HUES48 (cell line): ENCODE measurements around the gene TXNDC2.
"Not testable (repeated sequence)": the region's sequence is repeated elsewhere in the genome, so short reads cannot be mapped to it uniquely, and the experiment has no call there.

ENCODE experiments used
- H3K27ac ChIP-seq: one replicate; pipeline ENCODE4 v1.7.0; 2013; ENCODE audit warnings: low read depth, low read length, inconsistent platforms
- H3K27me3 ChIP-seq: 2 replicates; pipeline ENCODE4 v1.6.1; 2013; ENCODE audit warnings: mild to moderate bottlenecking, low read length; ENCODE audit not compliant: control insufficient read depth, insufficient read depth
- H3K36me3 ChIP-seq: 2 replicates; pipeline ENCODE4 v1.6.1; 2013; ENCODE audit warnings: low read length; ENCODE audit not compliant: control insufficient read depth, insufficient read depth
- H3K4me1 ChIP-seq: 2 replicates; pipeline ENCODE4 v1.6.1; 2013; ENCODE audit warnings: mild to moderate bottlenecking, low read length; ENCODE audit not compliant: control insufficient read depth, insufficient read depth
- H3K4me3 ChIP-seq: 2 replicates; pipeline ENCODE4 v1.5.1; 2013; ENCODE audit warnings: mild to moderate bottlenecking, low read depth, low read length
- H3K9ac ChIP-seq: 2 replicates; pipeline ENCODE4 v1.6.1; 2013; ENCODE audit warnings: mild to moderate bottlenecking, low read depth, low read length, moderate library complexity
- H3K9me3 ChIP-seq: 2 replicates; pipeline ENCODE4 v1.6.1; 2013; ENCODE audit warnings: low read length; ENCODE audit not compliant: control insufficient read depth, insufficient read depth

The TXNDC2 gene

DNA sequence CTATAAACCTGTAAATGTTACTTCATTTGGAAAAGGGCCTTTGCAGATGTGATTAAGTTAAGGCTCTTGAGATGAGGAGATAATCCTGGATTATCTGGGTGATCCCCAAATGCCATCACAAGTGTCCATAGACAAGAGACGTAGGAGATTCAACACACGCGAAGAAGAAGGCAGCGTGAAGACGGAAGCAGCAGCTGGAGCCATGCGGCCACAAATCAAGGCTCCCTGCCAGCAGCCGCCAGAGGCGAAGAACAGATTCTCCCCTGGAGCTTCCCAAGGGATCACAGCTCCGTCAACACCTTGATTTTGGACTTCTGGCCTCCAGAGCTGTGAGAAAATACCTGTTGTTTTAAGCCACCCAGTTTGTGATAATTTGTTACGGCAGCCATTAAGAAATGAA is 17.1 kb downstream of the TXNDC2 start:
- Histone ChIP-seq H3K4me3 (no peak overlapping the region), H3K4me1 (peaks cover 16% of the 10 kb centered on the region), H3K36me3 (no peaks in the 10 kb centered on the region), H3K27me3 (no peaks in the 10 kb centered on the region), H3K9me3 (no peaks in the 10 kb centered on the region), H3K27ac (no peak overlapping the region), H3K9ac (no peak overlapping the region)

DNA sequence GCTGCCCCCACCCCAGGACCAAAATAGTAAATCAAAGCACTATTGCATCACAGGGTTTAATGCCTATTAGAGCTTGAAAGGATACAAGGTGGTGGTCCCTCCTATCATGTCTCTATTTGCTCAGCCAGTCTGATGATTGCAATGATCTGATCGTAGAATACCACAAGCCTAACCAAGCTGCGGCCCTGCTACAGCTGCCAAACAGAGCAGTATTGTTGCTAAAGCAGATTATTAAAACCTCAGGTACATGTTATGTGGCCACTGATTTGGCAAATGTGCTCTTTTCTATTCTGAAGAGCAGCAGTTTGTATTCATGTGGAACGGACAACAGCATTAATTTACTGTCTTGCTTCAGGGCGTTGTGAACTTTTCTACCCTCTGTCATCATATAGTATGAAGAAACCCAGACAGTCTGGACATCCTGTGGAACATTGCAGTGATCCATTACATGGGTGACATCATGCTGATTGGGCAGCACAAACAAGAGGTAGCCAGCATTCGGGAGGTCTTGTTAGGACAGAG is 19.7 kb downstream of the TXNDC2 start:
- Histone ChIP-seq H3K9me3 (no peaks in the 10 kb centered on the region), H3K27ac (no peak overlapping the region), H3K4me3 (no peak overlapping the region), H3K4me1 (peaks cover 6% of the 10 kb centered on the region), H3K36me3 (no peaks in the 10 kb centered on the region), H3K27me3 (no peaks in the 10 kb centered on the region), H3K9ac (no peak overlapping the region)

DNA sequence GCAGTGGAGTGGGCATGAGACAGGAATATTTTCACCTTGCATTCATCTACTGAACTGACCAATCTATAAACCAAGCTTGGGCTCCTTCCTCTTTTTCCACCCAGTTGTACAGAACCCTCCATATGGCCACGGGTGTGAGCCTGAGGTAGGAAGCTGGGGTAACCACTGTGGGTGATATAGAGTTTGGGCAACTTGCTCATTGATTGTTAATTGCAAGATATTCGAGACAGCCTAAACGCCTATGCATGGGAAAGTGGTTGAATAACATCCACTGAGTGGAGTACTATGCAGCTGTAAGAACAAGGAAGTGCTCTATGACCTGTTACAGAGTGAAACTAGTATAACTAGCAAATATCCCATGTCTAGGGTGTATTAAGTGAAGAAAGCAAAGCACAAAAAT is 20.7 kb downstream of the TXNDC2 start:
- Histone ChIP-seq H3K36me3 (no peaks in the 10 kb centered on the region), H3K4me3 (no peak overlapping the region), H3K4me1 (no peaks in the 10 kb centered on the region), H3K27me3 (no peaks in the 10 kb centered on the region), H3K9ac (no peak overlapping the region), H3K9me3 (no peaks in the 10 kb centered on the region), H3K27ac (no peak overlapping the region)

DNA sequence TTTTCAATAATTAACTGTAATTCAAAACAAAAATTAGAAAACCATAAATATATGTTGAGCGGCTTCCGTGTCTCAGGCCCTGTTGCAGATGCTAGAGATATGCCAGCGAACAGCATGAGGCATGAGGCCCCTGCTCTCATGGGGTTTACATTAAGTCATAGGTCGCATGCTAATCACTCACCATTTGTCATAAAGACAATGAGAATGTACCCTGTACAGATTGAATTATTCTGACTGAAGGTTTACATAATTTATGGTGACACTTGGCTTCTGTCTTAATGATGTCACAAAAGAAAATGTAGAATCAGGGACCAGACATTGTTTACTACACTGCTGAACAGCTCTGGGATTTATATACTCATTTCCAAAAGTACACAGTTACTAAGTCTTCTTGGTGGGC is 22.1 kb downstream of the TXNDC2 start:
- peaks cover under 1% of the 10 kb centered on the region; the same call in 1 of the 2 replicates for H3K4me1 ChIP-seq
- H3K4me3 ChIP-seq: no peak overlapping the region
- H3K36me3 ChIP-seq: no peaks in the 10 kb centered on the region
- H3K9ac ChIP-seq: no peak overlapping the region
- H3K27me3 ChIP-seq: no peaks in the 10 kb centered on the region
- no peak overlapping the region for H3K27ac ChIP-seq
- H3K9me3 ChIP-seq: no peaks in the 10 kb centered on the region

DNA sequence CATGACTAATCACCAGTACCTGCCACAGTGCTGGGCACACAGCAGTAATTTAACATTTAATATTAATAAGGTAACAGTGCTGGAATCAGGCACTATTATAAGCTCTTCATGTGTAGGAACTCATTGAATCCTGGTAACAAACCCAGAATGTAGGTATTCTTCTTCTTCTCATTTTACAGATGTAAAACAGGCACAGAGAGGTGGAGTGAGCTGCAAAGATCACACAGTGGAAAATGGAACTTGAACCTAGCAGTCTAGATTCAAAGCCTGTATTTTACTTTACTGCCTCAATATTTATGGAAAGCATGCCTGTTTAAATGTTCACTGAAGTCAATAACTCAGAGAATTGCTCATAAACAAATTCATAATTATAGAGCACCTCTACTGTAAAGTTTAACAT is 24.3 kb downstream of the TXNDC2 start:
- Histone ChIP-seq H3K9ac (no peak overlapping the region), H3K4me1 (peaks cover 3% of the 10 kb centered on the region; the same call in 1 of the 2 replicates), H3K27me3 (no peaks in the 10 kb centered on the region), H3K27ac (no peak overlapping the region), H3K9me3 (no peaks in the 10 kb centered on the region), H3K36me3 (no peaks in the 10 kb centered on the region), H3K4me3 (no peak overlapping the region)

- no peaks in the 10 kb centered on the region for H3K27me3 ChIP-seq
- H3K4me1 ChIP-seq: peaks cover 7% of the 10 kb centered on the region; the same call in 1 of the 2 replicates
- no peaks in the 10 kb centered on the region for H3K9me3 ChIP-seq
- no peak overlapping the region for H3K9ac ChIP-seq
- no peak overlapping the region for H3K27ac ChIP-seq
- no peak overlapping the region for H3K4me3 ChIP-seq
- no peaks in the 10 kb centered on the region for H3K36me3 ChIP-seq
Observed at GRCh38 chr18:9910661-9911060, 24.9 kb downstream of the TXNDC2 start.

GRCh38 chr18:9911226-9911625 is 25.5 kb downstream of the TXNDC2 start:
- H3K27me3 ChIP-seq: no peaks in the 10 kb centered on the region
- no peaks in the 10 kb centered on the region for H3K36me3 ChIP-seq
- H3K9me3 ChIP-seq: no peaks in the 10 kb centered on the region
- no peak overlapping the region for H3K27ac ChIP-seq
- H3K4me3 ChIP-seq: no peak overlapping the region
- H3K9ac ChIP-seq: no peak overlapping the region
- peaks cover 13% of the 10 kb centered on the region for H3K4me1 ChIP-seq

DNA sequence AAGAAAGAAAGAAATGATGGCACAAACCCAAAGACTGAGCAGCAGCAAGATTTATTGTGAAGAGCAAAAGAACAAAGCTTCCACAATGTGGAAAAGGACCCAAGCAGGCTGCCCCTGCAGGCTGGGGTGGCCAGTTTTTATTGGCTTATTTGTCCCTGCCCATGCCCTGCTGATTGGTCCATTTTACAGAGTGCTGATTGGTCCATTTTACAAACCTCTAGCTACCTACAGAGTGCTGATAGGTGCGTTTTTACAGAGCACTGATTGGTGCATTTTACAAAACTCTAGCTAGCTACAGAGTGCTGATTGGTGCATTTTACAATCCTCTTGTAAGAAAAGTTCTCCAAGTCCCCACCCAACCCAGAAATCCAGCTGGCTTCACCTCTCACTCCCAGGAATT is 26.5 kb downstream of the TXNDC2 start:
- H3K27me3 ChIP-seq, H3K9me3 ChIP-seq, H3K27ac ChIP-seq, H3K4me3 ChIP-seq, H3K36me3 ChIP-seq, H3K9ac ChIP-seq: not testable (repeated sequence)
- peaks cover 20% of the 10 kb centered on the region for H3K4me1 ChIP-seq

GRCh38 chr18:9913151-9913525 is 27.4 kb downstream of the TXNDC2 start:
- H3K4me3 ChIP-seq: peak overlapping the region; percentile 84
- no peak overlapping the region for H3K27ac ChIP-seq
- peaks cover 27% of the 10 kb centered on the region for H3K4me1 ChIP-seq
- H3K27me3 ChIP-seq: no peaks in the 10 kb centered on the region
- H3K9me3 ChIP-seq: no peaks in the 10 kb centered on the region
- H3K36me3 ChIP-seq: no peaks in the 10 kb centered on the region
- H3K9ac ChIP-seq: no peak overlapping the region

GRCh38 chr18:9913526-9914333 is 28.0 kb downstream of the TXNDC2 start, which contains the start of gene VAPA:
Gene VAPA (plus strand): TSS chr18:9914016. CDS start chr18:9914257, 241 bp downstream.
- no peaks in the 10 kb centered on the region for H3K27me3 ChIP-seq
- H3K4me1 ChIP-seq: peaks cover 32% of the 10 kb centered on the region
- H3K9me3 ChIP-seq: no peaks in the 10 kb centered on the region
- H3K9ac ChIP-seq: peak within 1 kb of the TSS; percentile 91
- H3K4me3 ChIP-seq: peak within 1 kb of the TSS; percentile 84
- H3K27ac ChIP-seq: peak within 1 kb of the TSS; percentile 91
- H3K36me3 ChIP-seq: no peaks in the 10 kb centered on the region

DNA sequence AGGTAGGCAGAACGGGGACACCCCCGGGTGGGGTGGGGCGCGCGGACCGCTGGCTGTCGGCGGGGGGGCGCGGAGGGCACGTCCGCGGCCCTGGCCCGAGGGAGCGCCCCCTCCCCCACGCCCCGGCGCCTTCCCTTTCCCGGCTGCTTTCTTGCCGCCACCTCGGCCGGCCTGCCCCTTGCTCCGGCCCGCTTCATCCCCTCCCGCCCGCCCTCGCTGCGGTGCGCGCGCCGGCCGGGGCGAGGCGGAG is 28.5 kb downstream of the TXNDC2 start:
- peak overlapping the region; percentile 91 for H3K9ac ChIP-seq
- H3K27me3 ChIP-seq: no peaks in the 10 kb centered on the region
- H3K27ac ChIP-seq: peak overlapping the region; percentile 91
- peak overlapping the region; percentile 84 for H3K4me3 ChIP-seq
- H3K4me1 ChIP-seq: peaks cover 37% of the 10 kb centered on the region
- H3K36me3 ChIP-seq: no peaks in the 10 kb centered on the region
- no peaks in the 10 kb centered on the region for H3K9me3 ChIP-seq
